NCI-H526 (cell line): Measurements from ENCODE around the gene DISP3.

ENCODE experiments used
- DNase-seq, 2 experiments: peaks; one replicate each; lab custom pipeline; 2025; lab: John Stamatoyannopoulos, UW

The DISP3 gene

DNA sequence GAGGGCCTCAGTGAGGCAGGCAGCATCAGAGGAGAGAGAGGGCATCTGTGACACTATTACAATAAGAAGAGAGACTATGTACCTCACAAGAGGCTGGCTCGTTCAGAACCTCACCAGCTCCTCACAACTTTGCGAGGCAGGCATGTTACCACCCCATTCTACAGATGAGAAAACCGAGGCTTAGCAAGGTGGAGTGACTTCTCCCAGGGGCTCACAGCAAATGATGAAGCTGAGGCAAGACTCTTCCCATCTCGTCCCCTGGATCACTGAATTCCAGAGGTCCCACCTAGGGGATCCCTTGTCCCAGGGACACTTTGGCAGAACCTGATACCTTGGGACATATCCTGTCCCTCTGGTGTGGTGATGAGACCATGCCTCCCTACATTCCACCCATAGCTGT lies 64.4 kb downstream of the DISP3 start:
- DNase-seq = no peak

DNA sequence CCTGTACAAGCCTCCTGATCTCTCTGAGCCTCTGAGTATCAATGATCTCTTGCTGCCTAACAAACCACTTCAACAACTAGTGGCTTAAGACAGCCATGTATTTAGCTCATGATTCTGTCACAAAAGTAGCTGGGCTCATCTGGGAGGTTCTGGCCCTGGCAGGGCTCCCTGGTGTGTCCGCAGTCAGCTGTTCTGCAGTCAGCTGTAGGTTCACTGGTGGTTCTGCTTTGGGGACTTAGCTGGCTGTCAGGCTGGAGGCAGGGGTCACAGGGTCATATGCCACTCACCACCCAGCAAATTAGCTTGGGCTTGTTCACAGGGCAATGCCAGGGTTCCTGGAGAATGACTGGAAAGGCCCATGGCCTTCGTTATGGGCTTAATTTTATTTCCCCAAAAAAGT lies 64.8 kb downstream of the DISP3 start:
- no peak for DNase-seq

DNA sequence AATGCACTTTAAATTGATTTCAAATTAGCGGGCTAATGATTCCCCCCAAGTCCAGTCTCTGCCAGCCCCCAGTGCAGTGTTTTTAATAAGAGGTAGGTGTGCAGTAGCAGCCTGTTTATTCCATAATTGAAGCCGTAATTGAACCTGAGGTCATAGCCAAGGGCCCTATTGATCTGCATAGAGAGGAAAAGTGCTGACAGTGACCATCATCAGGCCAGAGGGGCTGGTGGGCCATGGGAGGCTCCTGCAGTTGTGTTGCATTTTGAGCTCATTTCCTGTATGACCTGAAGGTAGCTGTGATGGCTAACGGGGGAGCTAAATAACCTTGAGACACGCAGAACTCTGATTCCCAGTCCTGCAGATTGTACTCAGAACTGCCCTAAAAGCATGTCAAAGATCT lies 67.5 kb downstream of the DISP3 start:
- DNase-seq = no peak

- DNase-seq = no peak
Measured at GRCh38 chr1:11550664-11551283, 71.8 kb downstream of the DISP3 start.

DNA sequence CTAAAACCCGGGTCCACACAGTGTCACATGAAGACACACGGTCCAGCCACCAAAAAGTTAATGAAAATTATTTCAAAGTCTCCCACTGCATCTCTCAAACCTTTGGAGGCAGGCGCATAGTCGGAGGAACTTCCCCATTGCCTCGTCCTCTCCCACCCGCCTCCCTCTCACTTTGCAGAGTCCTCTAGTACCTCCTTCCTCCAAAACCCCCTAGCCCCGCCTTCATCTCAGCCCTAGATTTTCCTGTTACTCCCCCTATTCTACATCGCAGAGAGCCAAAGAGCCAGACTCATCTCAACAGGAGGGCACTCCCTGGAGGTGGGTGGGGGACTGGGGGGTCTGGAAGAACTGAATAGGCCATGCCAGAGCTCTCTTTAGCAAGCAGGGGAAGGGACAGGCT lies 79.3 kb downstream of the DISP3 start:
- no peak for DNase-seq

DNA sequence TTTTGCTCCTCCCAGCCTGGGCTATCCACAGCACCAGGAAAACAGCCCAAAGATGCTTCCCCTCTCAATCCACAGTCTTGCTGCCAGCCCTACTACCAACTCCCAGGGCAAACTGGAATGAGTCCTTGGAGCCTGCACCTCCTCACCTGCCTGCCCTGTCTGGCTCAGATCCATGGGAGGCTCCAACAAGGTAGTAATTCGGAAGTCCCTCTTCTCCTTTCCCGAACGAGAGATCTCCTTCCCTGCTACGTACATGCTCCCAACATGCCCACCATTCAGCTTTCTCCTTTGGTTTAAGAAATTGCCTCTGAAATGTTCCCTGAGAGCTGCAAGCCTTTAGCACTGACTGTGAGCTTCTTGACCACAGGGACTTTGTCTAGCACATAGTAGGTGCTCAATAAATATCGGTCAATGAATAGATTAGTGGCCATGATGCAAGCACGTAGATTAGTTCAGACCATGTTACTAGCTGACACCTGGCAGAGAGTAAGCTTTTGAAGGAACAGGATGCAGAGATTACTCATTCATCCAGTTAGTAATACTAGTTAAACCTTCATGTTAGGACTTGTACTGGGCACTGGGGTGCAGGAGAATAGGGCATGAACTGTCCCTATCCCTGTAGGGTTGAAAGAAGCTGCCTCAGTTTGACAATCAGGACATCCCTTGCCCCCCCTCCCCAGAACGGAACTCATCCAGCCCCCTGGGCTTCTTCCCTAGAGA lies 80.1 kb downstream of the DISP3 start:
- no peak for DNase-seq

DNA sequence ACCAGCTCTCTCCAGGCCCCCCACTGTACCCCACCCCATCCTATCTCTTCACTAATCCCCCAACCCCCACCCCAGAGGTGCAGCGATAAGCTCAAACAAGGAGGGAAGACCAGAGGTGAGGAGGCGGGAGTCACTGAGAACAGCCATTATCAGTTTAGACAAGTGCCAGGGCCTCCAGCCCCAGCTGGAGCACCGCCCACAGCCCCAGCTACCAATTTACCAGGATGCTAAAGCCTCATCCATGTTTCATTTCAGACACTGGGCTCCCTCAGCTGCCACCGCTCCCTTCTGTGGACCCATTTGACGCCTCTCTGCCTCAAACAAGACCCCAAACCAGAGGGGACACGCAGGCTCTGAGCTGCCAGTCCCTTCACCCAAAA lies 80.6 kb downstream of the DISP3 start:
- no peak for DNase-seq

- no peak for DNase-seq
Measured at GRCh38 chr1:11560061-11560460, 81.1 kb downstream of the DISP3 start.

GRCh38 chr1:11561740-11562139 lies 82.8 kb downstream of the DISP3 start:
- no peak for DNase-seq

DNA sequence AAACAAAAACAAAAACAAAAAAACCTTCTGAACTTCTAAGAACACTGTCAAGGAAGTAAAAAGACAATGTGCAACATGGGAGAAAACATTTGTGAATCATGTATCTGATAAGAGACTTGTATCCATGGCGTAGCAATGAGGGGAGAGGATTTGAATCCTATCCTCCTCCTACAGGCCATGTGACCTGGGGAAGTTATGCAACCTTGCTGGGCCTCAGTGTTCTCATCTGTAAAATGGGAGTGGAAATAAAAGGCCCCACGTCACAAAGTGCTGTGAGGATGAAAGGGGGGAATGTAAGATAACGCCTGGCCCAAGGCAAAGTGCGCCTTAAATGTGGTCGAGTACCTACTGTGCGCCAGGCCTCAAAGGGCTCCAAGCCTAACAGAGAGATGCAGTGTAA lies 83.7 kb downstream of the DISP3 start:
- DNase-seq = no peak

DNA sequence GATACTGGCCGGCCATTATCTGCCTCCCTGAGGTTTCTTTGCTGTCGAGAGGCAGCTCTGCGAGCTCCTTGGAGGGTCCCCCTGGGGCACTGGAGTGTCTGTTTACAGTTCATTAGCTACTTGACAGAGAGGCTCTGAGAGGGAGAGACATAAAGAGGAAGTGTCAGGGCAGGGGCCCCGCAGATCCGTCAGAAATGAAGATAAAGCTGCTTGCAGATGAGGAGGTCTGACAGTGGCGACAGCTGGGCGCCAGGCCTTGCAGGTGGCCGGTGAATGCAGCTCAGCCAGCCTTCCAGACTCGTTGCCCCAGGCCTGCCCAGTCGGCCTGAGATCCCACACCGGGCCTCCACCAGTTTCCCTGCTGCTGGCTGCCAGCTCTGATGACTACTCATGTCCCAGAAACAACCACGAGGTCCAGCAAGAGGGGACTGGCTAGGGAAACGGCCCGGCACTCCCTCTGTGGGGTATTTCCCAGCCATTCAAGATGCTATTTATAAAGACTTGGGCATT lies 84.7 kb downstream of the DISP3 start:
- DNase-seq = peak; percentile 48 to 71

GRCh38 chr1:11564237-11564636 lies 85.3 kb downstream of the DISP3 start:
- peak in 1 of 2 experiments; percentile 54 for DNase-seq

DNA sequence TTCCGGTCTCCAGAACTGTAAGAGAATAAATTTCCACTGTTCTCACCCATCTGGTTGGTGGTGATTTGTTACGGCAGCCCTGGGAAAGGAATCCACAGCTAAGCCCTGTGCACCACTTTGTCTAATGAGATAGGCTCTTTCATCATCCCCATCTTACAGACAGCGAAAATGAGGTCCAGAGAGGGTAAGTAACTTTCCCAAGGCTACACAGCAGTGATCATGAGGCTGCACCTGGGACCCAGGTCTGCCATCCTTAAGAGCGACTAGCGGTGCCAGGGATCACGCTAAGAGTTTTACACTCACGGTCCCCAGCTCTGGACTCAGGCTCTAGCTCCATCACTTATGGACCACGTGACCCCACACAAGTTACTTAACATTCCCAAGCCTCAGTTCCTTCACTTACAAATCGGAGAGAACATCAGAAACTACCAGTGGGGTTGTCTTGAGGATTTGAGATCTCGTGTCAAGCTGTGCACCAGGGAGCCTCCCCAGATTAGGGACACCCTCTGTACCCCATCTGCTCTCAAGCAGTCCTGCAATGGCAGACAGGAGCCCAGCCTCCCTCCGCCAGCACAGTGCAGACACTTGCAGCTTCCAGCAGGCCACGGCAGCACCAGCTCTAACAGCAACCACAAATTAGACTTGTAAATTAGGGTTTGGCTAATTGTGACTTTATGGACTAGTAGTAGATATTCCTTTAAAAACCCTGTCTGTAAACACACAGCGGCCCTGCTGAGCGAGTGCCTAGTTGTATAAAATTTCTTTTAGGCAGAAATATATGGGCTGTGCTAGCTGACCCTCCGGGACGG lies 87.3 kb downstream of the DISP3 start:
- DNase-seq = peak; percentile 76 to 82

DNA sequence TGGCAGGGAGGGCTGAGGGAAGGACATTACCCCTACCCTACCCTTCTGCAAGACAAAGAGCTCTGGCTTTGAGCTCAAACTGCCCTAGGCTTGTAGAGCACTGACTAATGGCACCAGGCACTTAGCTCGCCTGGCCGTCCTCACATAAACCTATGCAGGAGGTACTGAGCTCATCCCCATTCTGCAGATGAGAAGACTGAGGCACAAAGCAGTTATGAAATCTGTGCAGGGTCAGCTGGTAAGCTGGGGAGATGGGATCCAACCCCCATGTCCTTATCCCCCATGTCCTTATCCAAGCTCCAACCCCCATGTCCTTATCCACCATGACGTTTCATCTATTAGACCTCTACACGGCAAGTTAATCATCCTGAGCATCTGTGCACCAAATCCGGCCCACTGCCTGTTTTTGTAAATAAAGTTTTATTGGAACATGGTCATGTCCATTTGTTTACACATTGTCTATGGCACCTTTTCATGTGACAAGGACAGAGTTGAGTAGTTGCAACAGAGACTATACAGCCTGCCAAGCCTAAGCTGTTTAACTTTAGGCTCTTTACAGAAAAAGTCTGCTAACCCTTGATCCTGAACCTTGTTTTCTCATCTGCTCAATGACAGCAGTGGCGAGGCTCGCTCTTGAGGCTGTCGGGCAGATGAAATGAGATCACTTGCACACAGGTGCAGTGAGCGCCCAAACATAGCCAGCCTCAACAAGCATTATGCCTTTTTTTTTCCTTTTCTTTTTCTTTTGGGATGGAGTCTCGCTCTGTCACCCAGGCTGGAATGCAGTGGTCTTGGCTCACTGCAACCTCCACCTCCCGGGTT lies 88.5 kb downstream of the DISP3 start:
- DNase-seq = no peak

GRCh38 chr1:11568687-11569086 lies 89.7 kb downstream of the DISP3 start:
- DNase-seq = no peak

GRCh38 chr1:11569551-11569950 lies 90.6 kb downstream of the DISP3 start:
- peak in 1 of 2 experiments; percentile 44 for DNase-seq

- DNase-seq = no peak
Measured at GRCh38 chr1:11569954-11570353, 91.0 kb downstream of the DISP3 start.

- DNase-seq = no peak
Measured at GRCh38 chr1:11570821-11571380, 91.9 kb downstream of the DISP3 start.

DNA sequence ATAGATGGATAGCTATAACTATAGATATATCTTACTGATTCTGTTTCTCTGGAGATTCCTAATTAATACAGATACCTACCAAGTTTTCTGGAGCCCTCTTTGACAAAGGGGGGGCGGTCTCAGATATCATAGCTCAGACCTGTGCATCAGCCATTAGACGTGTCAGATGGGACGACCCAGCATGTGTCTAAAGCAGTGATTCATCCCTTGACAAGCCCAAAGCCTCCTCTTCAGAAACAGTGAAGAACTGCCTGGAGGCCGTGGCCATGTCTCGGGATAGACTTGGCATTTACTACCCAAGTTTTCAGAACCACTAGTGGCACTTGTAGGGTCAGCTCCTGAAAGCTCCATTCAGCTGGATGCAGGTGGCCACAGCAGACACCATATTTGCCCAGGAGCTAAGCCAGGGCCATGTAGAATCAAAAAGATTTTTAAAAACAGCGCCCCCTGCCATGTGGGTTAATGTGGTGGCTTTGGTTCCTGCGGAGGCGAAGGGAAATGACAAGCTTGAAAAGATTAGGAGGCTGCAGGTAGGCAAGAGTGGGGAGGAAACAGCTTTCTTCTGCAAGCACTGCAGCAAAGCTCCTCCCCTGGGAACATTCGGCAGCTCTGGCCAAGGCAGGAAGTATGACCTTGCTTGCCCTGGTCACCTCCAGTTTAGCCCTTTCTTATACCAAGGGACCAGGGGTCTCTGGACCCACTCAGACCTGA lies 93.1 kb downstream of the DISP3 start:
- peak in 1 of 2 experiments; percentile 28 for DNase-seq

DNA sequence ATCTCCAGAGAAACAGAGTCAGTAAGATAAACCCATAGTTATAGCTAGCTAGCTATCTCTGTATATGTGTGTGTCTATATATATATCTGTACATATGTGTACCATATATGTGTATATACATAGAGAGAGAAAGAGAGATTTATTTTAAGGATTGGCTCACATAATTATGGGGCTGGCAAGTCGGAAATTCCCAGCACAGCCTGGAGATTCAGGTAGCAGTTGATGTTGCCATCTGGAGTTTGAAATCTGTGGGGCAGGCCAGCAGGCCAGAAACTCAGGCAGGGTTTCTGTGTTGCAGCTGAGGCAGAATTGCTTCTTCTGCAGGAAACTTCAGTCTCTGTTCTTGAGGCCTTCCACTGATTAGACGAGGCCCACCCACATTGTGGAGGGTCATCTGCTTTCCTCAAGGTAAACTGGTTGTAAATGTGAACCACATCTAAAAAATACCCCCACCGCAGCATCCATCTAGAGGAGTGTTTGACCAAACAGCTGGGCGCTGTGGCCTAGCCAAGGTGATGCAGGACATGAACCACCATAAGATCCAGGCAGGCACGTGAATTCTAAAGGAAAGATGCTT lies 94.2 kb downstream of the DISP3 start:
- DNase-seq = no peak

- DNase-seq = no peak
Measured at GRCh38 chr1:11575553-11575952, 96.6 kb downstream of the DISP3 start.
